Right lobe of liver (tissue), 4 donors: ENCODE measurements around the gene GSG1L.

ENCODE experiments used
- CTCF ChIP-seq, 4 donors: fragments of 200-600 bp in 3 of 4; fragments of 450-650 bp in 1 of 4; IDR thresholded peaks; one replicate each; pipeline versions ENCODE4 v1.5.1 to v1.8.0; 2016 to 2022; ENCODE audit warnings: antibody characterized with exemption in 4 of 4, mild to moderate bottlenecking in 2 of 4
- POLR2A ChIP-seq: fragments of 450-650 bp; IDR thresholded peaks from one replicate; pipeline ENCODE4 v1.6.1; 2017; ENCODE audit warnings: antibody characterized with exemption, mild to moderate bottlenecking
- donor health status: DM: no; HTN: no; CAD: no.
- donor health status: DM: no; HTN: no; CAD: no.
- donor health status: DM: no; HTN: yes; CAD: no.

- TF ChIP-seq POLR2A (no peak), CTCF (IDR thresholded peaks at IDR 0.05) (no peak)
These were observed 247.0 kb downstream of the GSG1L start for GRCh38 chr16:27816561-27816960.
